Sigmoid colon (tissue), 7 donors: ENCODE measurements around the gene PCP4. TPM values are rescaled to one million over a fixed set of nuclear protein-coding genes. Genes with fewer than 3 reads are reported as not detected.

ENCODE experiments used
- DNase-seq: peaks from one replicate; pipeline ENCODE4 v3.0.0-alpha.2; 2019
- H3K27ac ChIP-seq, 4 donors: fragments of 200-600 bp; sonication (generic); one replicate each; pipeline ENCODE4 v1.5.1; 2016 to 2019; ENCODE audit warnings: mild to moderate bottlenecking in 1 of 4
- H3K27me3 ChIP-seq, 3 donors: fragments of 200-600 bp; sonication (generic); one replicate each; pipeline ENCODE4 v1.5.1; 2019; ENCODE audit warnings: mild to moderate bottlenecking in 1 of 3
- H3K36me3 ChIP-seq, 4 donors: fragments of 200-600 bp; sonication (generic); one replicate each; pipeline ENCODE4 v1.5.1; 2016 to 2019
- H3K4me1 ChIP-seq, 4 donors: fragments of 200-600 bp; sonication (generic); one replicate each; pipeline ENCODE4 v1.5.1; 2017 to 2019
- H3K4me3 ChIP-seq, 4 donors: fragments of 200-600 bp; sonication (generic); one replicate each; pipeline ENCODE4 v1.5.1; 2017 to 2019; ENCODE audit warnings: mild to moderate bottlenecking in 2 of 4, moderate library complexity in 1 of 4
- H3K9me3 ChIP-seq, 4 donors: fragments of 200-600 bp in 3 of 4; sonication (generic) in 3 of 4; one replicate each; pipeline versions ENCODE4 v1.5.1 to v1.6.1; 2013 to 2019
- CTCF ChIP-seq, 4 experiments: fragments of 450-650 bp in 3 of 4; fragments of 200-600 bp in 1 of 4; IDR thresholded peaks; one replicate each; pipeline ENCODE4 v1.5.1; 2016 to 2019; ENCODE audit warnings: antibody characterized with exemption in 4 of 4, mild to moderate bottlenecking in 3 of 4, moderate library complexity in 2 of 4
- EP300 ChIP-seq, 4 donors: sonication (generic); formaldehyde crosslinking; IDR thresholded peaks; one replicate each; pipeline ENCODE4 v1.6.1; 2017; ENCODE audit warnings: antibody characterized with exemption in 4 of 4
- POLR2A ChIP-seq, 2 donors: fragments of 450-650 bp; IDR thresholded peaks; one replicate each; pipeline ENCODE4 v1.6.1; 2016; ENCODE audit warnings: antibody characterized with exemption in 2 of 2, mild to moderate bottlenecking in 2 of 2, moderate library complexity in 2 of 2
- POLR2AphosphoS5 ChIP-seq, 4 donors: sonication (generic); formaldehyde crosslinking; IDR thresholded peaks; one replicate each; pipeline ENCODE4 v1.6.1; 2017; ENCODE audit warnings: antibody characterized with exemption in 4 of 4
- WGBS, 2 donors: extraction: QIAGEN DNeasy Blood & Tissue Kit; methylation state at CpG; one replicate each; pipeline ENCODE4 v1.1.7; 2013; 5-methylcytosine and 5-hydroxymethylcytosine counted together
- intact Hi-C: fragments of 100-400 bp; cut with DNase I; formaldehyde crosslinking; loops from one replicate; pipeline ENCODE4 v1.15.1; 2023
- polyA plus RNA-seq, 3 donors: library from polyadenylated mRNA; stranded (reverse); fragments of 200-250 nt; gene quantifications; one replicate each; pipeline ENCODE4 v1.2.3, GENCODE V29; 2013
- total RNA-seq, 4 donors: library from RNA; depleted of rRNA; stranded (reverse); fragments of >200 nt; gene quantifications; one replicate each; pipeline ENCODE4 v1.1.0, GENCODE V29; 2016
- donor health status: healthy with polysubstance abuse.
- donor health status: Bipolar disorder and iron deficiency.
- donor health status: healthy.

The PCP4 gene
- total and polyA plus RNA-seq, 7 donors: 6.2 to 198 (median 122) TPM; not detected in 1

- no peaks in the 10 kb centered on the region for H3K36me3 ChIP-seq
- H3K4me3 ChIP-seq: no peak overlapping the region
- intact Hi-C loops: no loop called here
- WGBS, 2 donors: 21 to 41% methylated on average over 4 of the region's 4 CpGs
- DNase-seq: no peak
- H3K9me3 ChIP-seq: no peaks in the 10 kb centered on the region
- peaks cover 0 to 8% (median 0%) of the 10 kb centered on the region in 4 donors for H3K4me1 ChIP-seq
- no peaks in the 10 kb centered on the region for H3K27me3 ChIP-seq
- no peak overlapping the region for H3K27ac ChIP-seq
- TF ChIP-seq CTCF (IDR thresholded peaks at IDR 0.05) (no peak), POLR2A (IDR thresholded peaks at IDR 0.05) (no peak), POLR2AphosphoS5 (IDR thresholded peaks at IDR 0.05) (no peak), EP300 (IDR thresholded peaks at IDR 0.05) (no peak)
Measured at GRCh38 chr21:39837861-39838359, 29.3 kb upstream of the PCP4 start.

- DNase-seq: no peak
- no peak for TF ChIP-seq POLR2A (IDR thresholded peaks at IDR 0.05)
- no peak for TF ChIP-seq EP300 (IDR thresholded peaks at IDR 0.05)
- no peak for TF ChIP-seq CTCF (IDR thresholded peaks at IDR 0.05)
- TF ChIP-seq POLR2AphosphoS5 (IDR thresholded peaks at IDR 0.05): no peak
- WGBS, 2 donors: 73 to 77% methylated on average over 22 of the region's 22 CpGs
Measured at GRCh38 chr21:39840373-39841097, 26.7 kb upstream of the PCP4 start.

GRCh38 chr21:39842741-39843459 lies 24.3 kb upstream of the PCP4 start:
- no peak for DNase-seq
- no peak overlapping the region for H3K27ac ChIP-seq
- WGBS, 2 donors: 82 to 84% methylated on average over 14 of the region's 14 CpGs
- H3K36me3 ChIP-seq: no peaks in the 10 kb centered on the region
- TF ChIP-seq EP300 (IDR thresholded peaks at IDR 0.05) (no peak), CTCF (IDR thresholded peaks at IDR 0.05) (no peak), POLR2A (IDR thresholded peaks at IDR 0.05) (no peak), POLR2AphosphoS5 (IDR thresholded peaks at IDR 0.05) (no peak)
- intact Hi-C loops: no loop called here
- H3K27me3 ChIP-seq: no peaks in the 10 kb centered on the region
- H3K4me3 ChIP-seq: no peak overlapping the region
- peaks cover 0 to 17% (median 0%) of the 10 kb centered on the region in 4 donors for H3K4me1 ChIP-seq
- no peaks in the 10 kb centered on the region for H3K9me3 ChIP-seq

More at GRCh38 chr21:39840373-39841097, 26.7 kb upstream of the PCP4 start:
- intact Hi-C loops: no loop called here
- Histone ChIP-seq H3K4me3 (no peak overlapping the region), H3K4me1 (peaks cover 0 to 13% (median 0%) of the 10 kb centered on the region in 4 donors), H3K27ac (no peak overlapping the region), H3K9me3 (no peaks in the 10 kb centered on the region), H3K36me3 (no peaks in the 10 kb centered on the region), H3K27me3 (no peaks in the 10 kb centered on the region)

GRCh38 chr21:39843483-39843882 lies 23.8 kb upstream of the PCP4 start:
- Histone ChIP-seq H3K36me3 (no peaks in the 10 kb centered on the region), H3K27ac (no peak overlapping the region), H3K9me3 (no peaks in the 10 kb centered on the region), H3K4me3 (no peak overlapping the region), H3K4me1 (peaks cover 0 to 17% (median 0%) of the 10 kb centered on the region in 4 donors), H3K27me3 (no peaks in the 10 kb centered on the region)
- no peak for TF ChIP-seq POLR2A (IDR thresholded peaks at IDR 0.05)
- no peak for TF ChIP-seq POLR2AphosphoS5 (IDR thresholded peaks at IDR 0.05)
- no peak for TF ChIP-seq CTCF (IDR thresholded peaks at IDR 0.05)
- no peak for TF ChIP-seq EP300 (IDR thresholded peaks at IDR 0.05)
- DNase-seq: no peak
- WGBS, 2 donors: 87 to 92% methylated on average over 4 of the region's 4 CpGs
- intact Hi-C loops: no loop called here
